HG02970 (cell line): Measurements from ENCODE around the gene ABHD5.

Source experiments
- ATAC-seq: cut with Tn5 transposase; IDR thresholded peaks from one replicate; pipeline ENCODE4 v1.9.1; 2021; ENCODE audit warnings: mild to moderate bottlenecking, moderate library complexity, moderate number of reproducible peaks; ENCODE audit not compliant: unreplicated experiment, low FRiP score

The ABHD5 gene

GRCh38 chr3:43709022-43709421 lies 18.3 kb downstream of the ABHD5 start:
- no peak for ATAC-seq

GRCh38 chr3:43710607-43711006 lies 19.9 kb downstream of the ABHD5 start:
- no peak for ATAC-seq

GRCh38 chr3:43718296-43718695 lies 27.6 kb downstream of the ABHD5 start:
- ATAC-seq = no peak

GRCh38 chr3:43723121-43723734 lies 32.5 kb downstream of the ABHD5 start:
- ATAC-seq = no peak

GRCh38 chr3:43726521-43726920 lies 35.8 kb downstream of the ABHD5 start:
- no peak for ATAC-seq

GRCh38 chr3:43727930-43728329 lies 37.2 kb downstream of the ABHD5 start:
- no peak for ATAC-seq

GRCh38 chr3:43728476-43728875 lies 37.7 kb downstream of the ABHD5 start:
- ATAC-seq = no peak

GRCh38 chr3:43728947-43729346 lies 38.2 kb downstream of the ABHD5 start:
- no peak for ATAC-seq

GRCh38 chr3:43729707-43730414 lies 39.1 kb downstream of the ABHD5 start:
- ATAC-seq = no peak

GRCh38 chr3:43732747-43733425 lies 42.1 kb downstream of the ABHD5 start:
- no peak for ATAC-seq

GRCh38 chr3:43733459-43734384 lies 43.0 kb downstream of the ABHD5 start:
- no peak for ATAC-seq

- no peak for ATAC-seq
Observed at GRCh38 chr3:43734685-43735084, 43.9 kb downstream of the ABHD5 start.

- ATAC-seq = no peak
Observed at GRCh38 chr3:43735618-43736017, 44.9 kb downstream of the ABHD5 start.

- no peak for ATAC-seq
Observed at GRCh38 chr3:43736558-43737440, 46.1 kb downstream of the ABHD5 start.

GRCh38 chr3:43738305-43738704 lies 47.6 kb downstream of the ABHD5 start:
- ATAC-seq = no peak

- no peak for ATAC-seq
Observed at GRCh38 chr3:43742920-43743319, 52.2 kb downstream of the ABHD5 start.

GRCh38 chr3:43747641-43748040 lies 56.9 kb downstream of the ABHD5 start:
- no peak for ATAC-seq

GRCh38 chr3:43748179-43748578 lies 57.4 kb downstream of the ABHD5 start:
- ATAC-seq = no peak

- no peak for ATAC-seq
Observed at GRCh38 chr3:43748645-43749044, 57.9 kb downstream of the ABHD5 start.

- no peak for ATAC-seq
Observed at GRCh38 chr3:43752905-43753304, 62.2 kb downstream of the ABHD5 start.
